OCI-LY1 (cell line): ENCODE data around the gene SRPRB.

Experiments used
- H2AFZ ChIP-seq: fragments of 200-600 bp; sonication (generic), shearing (Covaris generic); 2 replicates; pipeline ENCODE4 v1.6.0; 2014; ENCODE audit warnings: antibody characterized with exemption, mild to moderate bottlenecking, low read length
- H3F3A ChIP-seq: fragments of 200-600 bp; sonication (generic), shearing (Covaris generic); 2 replicates; pipeline ENCODE4 v1.6.0; 2014; ENCODE audit warnings: mild to moderate bottlenecking, antibody characterized with exemption, low read length, moderate library complexity; ENCODE audit not compliant: insufficient read depth
- H3K27ac ChIP-seq: fragments of 200-600 bp; sonication (generic); 2 replicates; pipeline ENCODE4 v1.5.1; 2014; ENCODE audit warnings: low read length, mixed run types, mild to moderate bottlenecking, low read depth; ENCODE audit not compliant: poor library complexity, severe bottlenecking
- H3K27me3 ChIP-seq: fragments of 200-600 bp; sonication (generic); 2 replicates; pipeline ENCODE4 v1.6.0; 2014; ENCODE audit warnings: antibody characterized with exemption, mild to moderate bottlenecking, low read length, moderate library complexity; ENCODE audit not compliant: insufficient read depth
- H3K36me3 ChIP-seq: fragments of 200-600 bp; sonication (generic); 2 replicates; pipeline ENCODE4 v1.6.1; 2014; ENCODE audit warnings: mild to moderate bottlenecking, antibody characterized with exemption, low read length, moderate library complexity, mixed read lengths; ENCODE audit not compliant: insufficient read depth
- H3K4me1 ChIP-seq: fragments of 200-600 bp; sonication (generic); 2 replicates; pipeline ENCODE4 v1.5.1; 2014; ENCODE audit warnings: mild to moderate bottlenecking, low read length, moderate library complexity; ENCODE audit not compliant: insufficient read depth, severe bottlenecking
- H3K4me2 ChIP-seq: fragments of 200-600 bp; sonication (generic), shearing (Covaris generic); 2 replicates; pipeline ENCODE4 v1.6.1; 2014; ENCODE audit warnings: low read length
- H3K4me3 ChIP-seq: fragments of 200-600 bp; sonication (generic); 2 replicates; pipeline ENCODE4 v1.5.1; 2014; ENCODE audit warnings: low read length, low read depth, mild to moderate bottlenecking, mixed read lengths; ENCODE audit not compliant: poor library complexity, severe bottlenecking
- H3K79me2 ChIP-seq: fragments of 200-600 bp; shearing (Covaris generic); 2 replicates; pipeline ENCODE4 v1.6.1; 2016; ENCODE audit warnings: mixed run types, low read length, mixed read lengths; ENCODE audit not compliant: insufficient read depth
- H3K9ac ChIP-seq: fragments of 200-600 bp; sonication (generic), shearing (Covaris generic); 2 replicates; pipeline ENCODE4 v1.6.1; 2014; ENCODE audit warnings: mild to moderate bottlenecking, low read length, mixed read lengths
- H3K9me2 ChIP-seq: fragments of 200-600 bp; sonication (generic), shearing (Covaris generic); 2 replicates; pipeline ENCODE4 v1.6.1; 2014; ENCODE audit warnings: low read depth, mild to moderate bottlenecking, low read length, mixed read lengths
- H3K9me3 ChIP-seq: fragments of 200-600 bp; shearing (Covaris generic); 2 replicates; pipeline ENCODE4 v1.6.1; 2014; ENCODE audit warnings: low read length, mixed read lengths
- H4K20me1 ChIP-seq: fragments of 200-600 bp; sonication (generic), shearing (Covaris generic); 2 replicates; pipeline ENCODE4 v1.6.0; 2016; ENCODE audit warnings: mild to moderate bottlenecking, low read length; ENCODE audit not compliant: insufficient read depth
- EZH2 ChIP-seq: fragments of 200-600 bp; sonication (generic), shearing (Covaris generic); IDR thresholded peaks from 2 replicates; pipeline ENCODE4 v1.8.0; 2017; ENCODE audit warnings: borderline replicate concordance, mixed run types, mild to moderate bottlenecking, antibody characterized with exemption, low read length, moderate library complexity, mixed read lengths
- TF ChIP-seq, protein P1 (sequence below): fragments of 200-600 bp; sonication (generic), shearing (Covaris generic); IDR thresholded peaks from 2 replicates; pipeline ENCODE4 v1.5.1; 2017; ENCODE audit warnings: mild to moderate bottlenecking, antibody characterized with exemption, low read length, moderate library complexity, mixed read lengths

Gene SRPRB

DNA sequence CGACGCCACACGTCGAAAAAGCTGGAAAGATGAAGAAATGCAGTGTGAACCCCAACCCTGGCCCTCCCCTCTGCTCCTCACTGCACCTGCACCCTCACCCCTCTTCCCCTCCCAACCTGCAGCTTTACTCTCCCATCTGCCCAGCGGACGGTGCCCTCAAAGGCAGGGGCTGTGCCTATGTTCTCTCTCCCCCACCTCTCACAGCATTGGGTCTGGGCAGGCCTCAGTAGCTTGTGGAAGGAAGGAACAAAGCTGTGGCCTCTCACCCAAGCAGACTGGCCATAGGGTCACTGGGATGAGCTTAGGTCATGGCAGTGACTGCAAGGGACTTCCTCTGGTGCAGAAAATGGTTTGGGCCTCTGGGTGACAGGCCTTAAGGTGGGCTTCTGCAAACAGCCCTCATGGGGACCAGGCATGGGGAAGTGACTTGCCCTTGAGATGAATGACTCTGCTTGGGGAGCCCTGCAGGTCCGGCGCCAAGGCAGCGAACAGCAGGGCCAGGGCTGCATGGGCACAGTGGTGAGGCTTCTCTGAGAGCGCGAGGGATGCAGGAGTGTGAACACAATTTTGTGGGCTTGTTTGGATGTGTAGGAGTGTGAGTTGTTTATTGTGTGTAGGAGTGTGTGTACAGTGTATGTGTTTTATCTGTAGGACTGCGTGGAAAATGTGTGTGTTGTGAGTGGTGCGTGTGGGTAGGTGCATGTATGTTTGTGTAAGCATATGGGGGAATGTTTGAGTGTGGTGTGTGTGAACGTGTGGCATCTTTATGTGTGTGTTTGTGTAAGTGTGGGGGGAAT lies 29.2 kb downstream of the SRPRB start:
- H3K27ac ChIP-seq: no peak overlapping the region
- no peaks in the 10 kb centered on the region for H3K36me3 ChIP-seq
- no peak overlapping the region for H3K4me3 ChIP-seq
- H3K27me3 ChIP-seq: 0 out of 2 replicates have a peak, but pooled peaks cover 9% of the 10 kb centered on the region
- H3K9ac ChIP-seq: no peak overlapping the region
- TF ChIP-seq, protein P1, sequence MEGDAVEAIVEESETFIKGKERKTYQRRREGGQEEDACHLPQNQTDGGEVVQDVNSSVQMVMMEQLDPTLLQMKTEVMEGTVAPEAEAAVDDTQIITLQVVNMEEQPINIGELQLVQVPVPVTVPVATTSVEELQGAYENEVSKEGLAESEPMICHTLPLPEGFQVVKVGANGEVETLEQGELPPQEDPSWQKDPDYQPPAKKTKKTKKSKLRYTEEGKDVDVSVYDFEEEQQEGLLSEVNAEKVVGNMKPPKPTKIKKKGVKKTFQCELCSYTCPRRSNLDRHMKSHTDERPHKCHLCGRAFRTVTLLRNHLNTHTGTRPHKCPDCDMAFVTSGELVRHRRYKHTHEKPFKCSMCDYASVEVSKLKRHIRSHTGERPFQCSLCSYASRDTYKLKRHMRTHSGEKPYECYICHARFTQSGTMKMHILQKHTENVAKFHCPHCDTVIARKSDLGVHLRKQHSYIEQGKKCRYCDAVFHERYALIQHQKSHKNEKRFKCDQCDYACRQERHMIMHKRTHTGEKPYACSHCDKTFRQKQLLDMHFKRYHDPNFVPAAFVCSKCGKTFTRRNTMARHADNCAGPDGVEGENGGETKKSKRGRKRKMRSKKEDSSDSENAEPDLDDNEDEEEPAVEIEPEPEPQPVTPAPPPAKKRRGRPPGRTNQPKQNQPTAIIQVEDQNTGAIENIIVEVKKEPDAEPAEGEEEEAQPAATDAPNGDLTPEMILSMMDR: no peak
- no peak for TF ChIP-seq EZH2
- no peaks in the 10 kb centered on the region for H3K79me2 ChIP-seq
- no peaks in the 10 kb centered on the region for H3K9me3 ChIP-seq
- H3K4me2 ChIP-seq: no peak overlapping the region
- H3K9me2 ChIP-seq: no peaks in the 10 kb centered on the region
- H4K20me1 ChIP-seq: no peaks in the 10 kb centered on the region
- H3K4me1 ChIP-seq: no peaks in the 10 kb centered on the region
- H2AFZ ChIP-seq: no peak overlapping the region
- H3F3A ChIP-seq: no peaks in the 10 kb centered on the region

DNA sequence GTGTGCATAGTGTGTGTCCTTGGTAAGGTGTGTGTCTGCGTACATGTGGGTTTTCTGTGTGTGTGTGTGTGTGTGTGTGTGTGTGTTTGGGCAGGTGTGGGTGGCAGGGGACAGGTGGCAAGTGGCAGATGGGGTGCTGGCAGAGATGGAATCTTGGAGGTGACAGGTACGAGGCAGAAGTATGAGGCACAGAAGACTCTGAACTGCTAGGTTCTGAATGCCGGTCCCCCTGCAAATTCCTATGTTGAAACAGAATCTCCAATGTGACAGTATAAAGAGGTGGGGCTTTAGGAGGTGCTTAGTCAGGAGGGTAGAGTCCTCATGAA lies 29.8 kb downstream of the SRPRB start:
- Histone ChIP-seq H3K4me2 (no peak overlapping the region), H3K4me3 (no peak overlapping the region), H3K79me2 (no peaks in the 10 kb centered on the region), H3K9me2 (no peaks in the 10 kb centered on the region), H3K27me3 (0 out of 2 replicates have a peak, but pooled peaks cover 9% of the 10 kb centered on the region), H3F3A (no peaks in the 10 kb centered on the region), H4K20me1 (no peaks in the 10 kb centered on the region), H3K4me1 (no peaks in the 10 kb centered on the region), H3K9ac (no peak overlapping the region), H2AFZ (no peak overlapping the region), H3K27ac (no peak overlapping the region), H3K36me3 (no peaks in the 10 kb centered on the region), H3K9me3 (no peaks in the 10 kb centered on the region)
- TF ChIP-seq, protein P1: no peak
- no peak for TF ChIP-seq EZH2

DNA sequence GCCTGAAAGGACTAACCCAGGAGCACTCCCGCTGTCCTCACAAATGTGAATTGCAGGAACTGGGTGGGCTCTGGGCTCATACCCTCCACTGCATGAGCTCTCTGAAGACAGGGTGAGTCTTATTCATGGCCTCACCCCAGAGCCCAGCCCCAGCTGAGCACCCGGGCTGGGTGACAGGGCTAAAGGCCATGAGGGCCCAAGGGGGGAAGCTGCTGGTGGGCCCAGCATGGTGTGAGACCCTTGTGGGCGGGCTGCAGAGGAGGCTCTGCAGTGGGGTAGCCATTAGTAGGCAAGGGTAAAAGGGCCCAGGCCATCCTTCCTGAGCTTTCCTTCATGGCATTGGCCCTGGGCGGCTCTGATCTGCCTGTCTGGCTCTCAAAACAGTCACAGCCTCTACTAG lies 30.3 kb downstream of the SRPRB start:
- Histone ChIP-seq H3F3A (no peaks in the 10 kb centered on the region), H3K79me2 (no peaks in the 10 kb centered on the region), H3K9me3 (no peaks in the 10 kb centered on the region), H3K27me3 (0 out of 2 replicates have a peak, but pooled peaks cover 9% of the 10 kb centered on the region), H3K9me2 (no peaks in the 10 kb centered on the region), H3K9ac (no peak overlapping the region), H4K20me1 (no peaks in the 10 kb centered on the region), H3K4me1 (no peaks in the 10 kb centered on the region), H2AFZ (no peak overlapping the region), H3K27ac (no peak overlapping the region), H3K4me3 (no peak overlapping the region), H3K36me3 (no peaks in the 10 kb centered on the region), H3K4me2 (no peak overlapping the region)
- no peak for TF ChIP-seq EZH2
- TF ChIP-seq, protein P1: no peak
